Activated CD4-positive, CD25-positive, alpha-beta regulatory T cell (primary cell): ENCODE measurements around the gene MAG.

Source experiments
- DNase-seq, 4 experiments: peaks; one replicate each; lab custom pipeline; 2025; lab: John Stamatoyannopoulos, UW

The MAG gene

GRCh38 chr19:35265126-35265899 lies 26.6 kb upstream of the MAG start:
- no peak for DNase-seq

- DNase-seq = no peak
These were observed 26.0 kb upstream of the MAG start for GRCh38 chr19:35265900-35266519.

GRCh38 chr19:35266520-35267352 lies 25.2 kb upstream of the MAG start:
- DNase-seq = no peak

GRCh38 chr19:35267353-35267817 lies 24.6 kb upstream of the MAG start:
- DNase-seq = peak in 1 of 4 experiments; percentile 33

GRCh38 chr19:35267818-35268535 lies 24.0 kb upstream of the MAG start:
- DNase-seq = peak; percentile 51 to 76 (median 62)

GRCh38 chr19:35268536-35269437 lies 23.2 kb upstream of the MAG start, which contains the start of gene USF2:
Gene USF2 (plus strand): TSS chr19:35268962. CDS start chr19:35269102, 140 bp downstream.
- DNase-seq = peak; percentile 19 to 42 (median 28)

GRCh38 chr19:35269438-35270117 lies 22.4 kb upstream of the MAG start:
- peak; percentile 46 to 68 (median 64) for DNase-seq

- DNase-seq = no peak
These were observed 21.6 kb upstream of the MAG start for GRCh38 chr19:35270381-35270811.

- no peak for DNase-seq
These were observed 20.4 kb upstream of the MAG start for GRCh38 chr19:35271546-35271945.

DNA sequence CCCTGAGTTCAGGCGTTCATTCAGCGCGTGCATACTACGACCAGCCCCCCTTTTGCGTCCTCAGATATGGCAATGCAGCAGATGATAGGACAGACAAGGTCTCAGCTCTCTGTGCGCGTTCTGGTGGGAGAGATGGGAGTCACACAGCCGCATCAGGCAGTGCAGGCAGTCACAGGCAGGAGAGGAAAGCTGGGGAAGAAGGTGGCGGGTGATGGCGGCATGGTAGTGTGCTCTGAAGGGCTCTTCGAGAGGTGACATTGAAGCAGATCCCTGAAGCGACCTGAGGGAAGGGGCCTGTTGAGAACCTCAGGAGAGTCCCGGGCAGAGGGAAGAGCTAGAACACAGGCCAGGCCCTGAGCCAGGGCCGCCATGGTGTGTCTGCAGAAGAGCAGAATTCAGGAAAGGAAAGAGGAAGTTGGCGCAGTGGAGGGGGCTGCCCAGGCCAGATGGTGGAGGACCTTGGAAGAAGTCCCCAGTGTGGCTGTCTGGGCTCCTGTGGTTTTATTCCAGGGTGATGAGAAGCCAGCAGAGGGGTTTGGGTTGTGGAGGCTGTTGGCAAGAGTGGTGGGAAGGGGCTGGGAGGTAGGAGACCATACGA lies 19.7 kb upstream of the MAG start:
- no peak for DNase-seq

DNA sequence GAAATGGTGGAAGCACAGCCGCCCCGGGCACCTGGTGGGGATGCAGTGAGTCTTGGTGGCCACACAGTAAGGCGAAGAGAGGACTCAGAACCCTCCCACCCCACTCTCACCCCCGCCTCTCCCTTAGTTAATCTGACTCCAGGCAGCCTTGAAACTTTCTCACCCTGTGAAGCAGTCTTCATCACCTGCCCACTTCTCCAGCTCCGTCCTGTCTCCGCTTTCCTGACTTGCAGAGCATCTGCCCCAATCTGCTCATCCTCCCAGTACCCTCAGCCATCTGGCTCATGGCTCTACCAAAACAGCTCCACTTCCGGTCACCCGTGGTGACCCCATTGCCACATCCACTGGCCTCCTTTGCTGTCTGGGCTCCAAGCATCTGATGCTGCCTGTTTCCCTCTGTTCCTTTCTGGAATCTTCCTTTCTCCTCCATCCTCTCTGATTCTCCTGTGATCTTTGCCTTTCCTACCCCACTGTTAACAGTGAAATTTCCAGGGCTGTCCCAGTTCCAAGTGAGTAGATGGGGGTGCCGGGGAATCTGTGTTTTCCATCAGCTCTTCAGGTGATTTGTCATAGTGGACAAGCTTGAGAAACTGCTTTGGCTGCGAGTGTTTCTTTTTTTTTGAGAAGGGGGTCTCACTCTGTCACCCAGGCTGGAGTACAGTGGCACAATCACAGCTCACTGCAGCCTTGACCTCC lies 18.9 kb upstream of the MAG start:
- no peak for DNase-seq

DNA sequence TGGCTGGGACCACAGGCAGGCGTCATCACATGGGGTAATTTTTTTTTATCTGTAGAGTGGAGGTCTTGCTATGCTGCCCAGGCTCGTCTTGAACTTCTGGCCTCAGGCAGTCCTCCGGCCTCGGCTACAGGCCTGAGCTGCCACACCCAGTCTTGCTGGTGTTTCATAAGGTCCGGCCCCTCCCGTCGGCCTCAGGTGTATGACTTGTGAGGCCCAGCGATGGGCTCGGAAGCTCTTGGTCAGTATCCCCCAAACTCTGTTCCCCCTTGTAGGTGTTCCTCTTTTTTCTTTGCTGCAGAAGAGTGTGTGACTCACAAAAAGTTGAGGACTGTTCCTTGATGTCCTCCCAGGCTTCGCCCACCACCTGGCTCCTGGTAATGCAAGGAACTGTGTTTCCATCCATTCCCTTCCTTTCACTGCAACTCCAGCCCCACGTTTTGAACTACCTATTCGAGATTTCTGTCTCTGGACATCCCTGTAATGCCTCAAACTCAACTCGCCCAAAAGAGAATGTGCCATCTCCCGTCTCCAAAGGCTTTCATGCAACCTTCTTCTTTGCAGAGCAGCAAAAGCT lies 18.2 kb upstream of the MAG start:
- no peak for DNase-seq

- no peak for DNase-seq
These were observed 17.6 kb upstream of the MAG start for GRCh38 chr19:35274323-35274722.

DNA sequence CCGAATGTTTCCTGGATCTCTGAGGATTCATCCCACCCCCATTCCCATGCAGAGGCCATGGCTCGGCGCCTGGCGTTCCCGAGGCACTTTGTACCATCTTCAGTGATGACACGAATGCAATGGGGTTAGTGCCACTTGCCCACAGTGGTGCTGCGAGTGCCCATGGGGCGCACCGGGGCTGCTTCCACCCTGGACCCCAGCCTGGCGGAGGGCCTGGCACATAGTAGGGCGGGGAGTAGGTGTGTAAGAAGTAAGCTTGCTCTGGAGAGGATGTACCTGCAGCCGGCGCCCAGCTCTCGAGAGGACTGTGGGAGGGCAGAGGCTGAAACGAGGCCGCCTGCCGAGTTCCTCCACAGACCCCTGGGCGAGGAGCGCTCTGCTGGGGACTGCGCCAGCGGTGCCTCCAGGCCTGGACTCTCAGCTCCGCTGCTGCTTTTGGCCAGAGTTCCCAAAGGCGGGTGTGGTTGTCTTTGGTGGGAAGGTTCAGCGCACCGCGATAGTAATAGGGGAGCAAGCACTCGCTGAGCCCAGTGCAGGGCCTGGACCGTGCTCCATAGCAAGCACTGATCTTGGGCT lies 15.2 kb upstream of the MAG start:
- no peak for DNase-seq

- DNase-seq = no peak
These were observed 13.2 kb upstream of the MAG start for GRCh38 chr19:35278578-35279284.

GRCh38 chr19:35279374-35279773 lies 12.6 kb upstream of the MAG start:
- DNase-seq = no peak

- no peak for DNase-seq
These were observed 11.8 kb upstream of the MAG start for GRCh38 chr19:35279985-35280821.
